ENCODE data around the gene CDH9.

Gene CDH9

DNA sequence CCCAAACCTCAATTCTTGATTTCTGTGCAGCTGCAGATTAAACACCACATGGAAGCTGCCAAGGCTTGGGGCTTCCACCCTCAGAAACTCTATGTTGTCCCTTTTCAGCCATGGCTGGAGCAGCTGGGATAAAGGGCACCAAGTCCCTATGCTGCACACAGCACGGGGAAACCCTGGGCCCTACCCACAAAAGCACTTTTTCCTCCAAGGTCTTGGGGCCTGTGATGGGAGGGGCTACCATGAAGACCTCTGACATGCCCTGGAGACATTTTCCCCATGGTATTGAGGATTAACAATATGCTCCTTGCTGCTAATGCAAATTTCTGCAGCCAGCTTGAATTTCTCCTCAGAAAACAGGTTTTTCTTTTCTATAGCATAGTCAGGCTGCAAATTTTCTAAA, 41.8 kb upstream of the CDH9 start:
- Histone ChIP-seq H3K79me2 (ENCODE audit: insufficient read depth, low read length) (no peaks in the 10 kb centered on the region), H3K9me2 (replicated peaks; ENCODE audit: insufficient read depth, low read length) (no peaks in the 10 kb centered on the region), H3F3A (ENCODE audit: insufficient read depth) (no peaks in the 10 kb centered on the region), H2AFZ (ENCODE audit: low read depth, low read length, severe bottlenecking) (no peak overlapping the region), H4K20me1 (ENCODE audit: low read depth, low read length) (no peaks in the 10 kb centered on the region), H3K4me3 (ENCODE audit: insufficient read depth, low read length, poor library complexity, severe bottlenecking) (no peak overlapping the region), H3K4me2 (ENCODE audit: low read depth, low read length, poor library complexity, severe bottlenecking) (no peak overlapping the region), H3K9me3 (ENCODE audit: insufficient read depth, low read length) (no peaks in the 10 kb centered on the region), H3K27ac (ENCODE audit: low read depth, low read length) (no peak overlapping the region), H3K36me3 (ENCODE audit: low read length) (no peaks in the 10 kb centered on the region), H3K9ac (ENCODE audit: low read length) (no peak overlapping the region), H3K27me3 (ENCODE audit: low read length) (no peaks in the 10 kb centered on the region)
- TF ChIP-seq EZH2phosphoT487 (conservative IDR thresholded peaks at IDR 0.05; ENCODE audit: low read length): no peak
- TF ChIP-seq, protein P1, sequence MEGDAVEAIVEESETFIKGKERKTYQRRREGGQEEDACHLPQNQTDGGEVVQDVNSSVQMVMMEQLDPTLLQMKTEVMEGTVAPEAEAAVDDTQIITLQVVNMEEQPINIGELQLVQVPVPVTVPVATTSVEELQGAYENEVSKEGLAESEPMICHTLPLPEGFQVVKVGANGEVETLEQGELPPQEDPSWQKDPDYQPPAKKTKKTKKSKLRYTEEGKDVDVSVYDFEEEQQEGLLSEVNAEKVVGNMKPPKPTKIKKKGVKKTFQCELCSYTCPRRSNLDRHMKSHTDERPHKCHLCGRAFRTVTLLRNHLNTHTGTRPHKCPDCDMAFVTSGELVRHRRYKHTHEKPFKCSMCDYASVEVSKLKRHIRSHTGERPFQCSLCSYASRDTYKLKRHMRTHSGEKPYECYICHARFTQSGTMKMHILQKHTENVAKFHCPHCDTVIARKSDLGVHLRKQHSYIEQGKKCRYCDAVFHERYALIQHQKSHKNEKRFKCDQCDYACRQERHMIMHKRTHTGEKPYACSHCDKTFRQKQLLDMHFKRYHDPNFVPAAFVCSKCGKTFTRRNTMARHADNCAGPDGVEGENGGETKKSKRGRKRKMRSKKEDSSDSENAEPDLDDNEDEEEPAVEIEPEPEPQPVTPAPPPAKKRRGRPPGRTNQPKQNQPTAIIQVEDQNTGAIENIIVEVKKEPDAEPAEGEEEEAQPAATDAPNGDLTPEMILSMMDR (IDR thresholded peaks at IDR 0.05; ENCODE audit: insufficient read depth, low read length, poor library complexity, severe bottlenecking): no peak

DNA sequence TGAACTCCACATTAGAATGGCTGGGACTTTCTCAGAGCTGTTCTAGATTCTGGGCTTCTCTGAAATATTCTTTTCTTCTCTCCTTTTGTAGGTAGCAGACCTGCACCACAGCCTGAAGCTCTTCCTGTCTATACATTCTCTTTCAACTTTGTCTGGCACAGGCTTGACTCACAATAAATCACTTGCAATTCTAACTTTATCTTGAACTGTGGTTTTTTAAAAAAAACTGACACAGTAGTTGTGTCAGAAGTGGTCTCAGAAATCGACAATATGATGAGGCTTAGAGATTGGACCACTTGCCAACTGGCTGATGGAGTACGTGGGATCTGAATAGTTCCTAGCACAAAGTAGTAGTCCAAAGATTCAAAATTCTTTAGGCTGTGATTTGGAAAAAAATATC, 24.1 kb upstream of the CDH9 start:
- no peak overlapping the region for H3K4me3 ChIP-seq (ENCODE audit: insufficient read depth, low read length, poor library complexity, severe bottlenecking)
- no peaks in the 10 kb centered on the region for H3F3A ChIP-seq (ENCODE audit: insufficient read depth)
- no peaks in the 10 kb centered on the region for H3K79me2 ChIP-seq (ENCODE audit: insufficient read depth, low read length)
- TF ChIP-seq EZH2phosphoT487 (conservative IDR thresholded peaks at IDR 0.05; ENCODE audit: low read length): no peak
- no peaks in the 10 kb centered on the region for H3K36me3 ChIP-seq (ENCODE audit: low read length)
- no peaks in the 10 kb centered on the region for H3K9me2 ChIP-seq (replicated peaks; ENCODE audit: insufficient read depth, low read length)
- H3K27me3 ChIP-seq (ENCODE audit: low read length): no peaks in the 10 kb centered on the region
- no peaks in the 10 kb centered on the region for H4K20me1 ChIP-seq (ENCODE audit: low read depth, low read length)
- H2AFZ ChIP-seq (ENCODE audit: low read depth, low read length, severe bottlenecking): no peak overlapping the region
- no peak overlapping the region for H3K9ac ChIP-seq (ENCODE audit: low read length)
- H3K27ac ChIP-seq (ENCODE audit: low read depth, low read length): no peak overlapping the region
- H3K4me2 ChIP-seq (ENCODE audit: low read depth, low read length, poor library complexity, severe bottlenecking): no peak overlapping the region
- peaks cover 5% of the 10 kb centered on the region; the same call in 1 of the 2 replicates for H3K9me3 ChIP-seq (ENCODE audit: insufficient read depth, low read length)

DNA sequence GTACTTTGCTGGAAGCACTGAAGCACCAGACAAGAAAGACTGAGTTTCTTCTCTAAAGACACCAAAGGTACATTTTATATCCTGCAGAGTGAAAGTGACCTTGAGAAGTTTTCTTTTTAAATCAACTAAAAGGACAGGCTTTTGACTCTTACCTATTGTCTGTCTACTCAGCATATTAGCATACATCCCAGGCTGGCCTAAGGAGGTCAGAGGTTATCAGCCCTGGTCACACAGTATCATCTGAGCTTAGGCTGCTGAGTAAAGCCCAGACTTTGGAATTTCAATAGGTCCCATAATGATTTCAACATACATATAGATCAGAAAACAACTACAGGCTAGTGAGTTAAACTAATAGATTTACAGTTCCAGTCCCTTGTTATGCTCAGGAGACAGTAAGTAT, 10.1 kb upstream of the CDH9 start:
- H3K9me2 ChIP-seq (replicated peaks; ENCODE audit: insufficient read depth, low read length): no peaks in the 10 kb centered on the region
- H3K4me3 ChIP-seq (ENCODE audit: insufficient read depth, low read length, poor library complexity, severe bottlenecking): no peak overlapping the region
- H3K9me3 ChIP-seq (ENCODE audit: insufficient read depth, low read length): no peaks in the 10 kb centered on the region
- peak overlapping the region; percentile 77 for H2AFZ ChIP-seq (ENCODE audit: low read depth, low read length, severe bottlenecking)
- H3K4me2 ChIP-seq (ENCODE audit: low read depth, low read length, poor library complexity, severe bottlenecking): no peak overlapping the region
- H3K79me2 ChIP-seq (ENCODE audit: insufficient read depth, low read length): no peaks in the 10 kb centered on the region
- no peaks in the 10 kb centered on the region for H3K27me3 ChIP-seq (ENCODE audit: low read length)
- H4K20me1 ChIP-seq (ENCODE audit: low read depth, low read length): no peaks in the 10 kb centered on the region
- H3K36me3 ChIP-seq (ENCODE audit: low read length): 0 out of 2 replicates have a peak, but pooled peaks cover 3% of the 10 kb centered on the region
- no peaks in the 10 kb centered on the region for H3F3A ChIP-seq (ENCODE audit: insufficient read depth)
- no peak for TF ChIP-seq EZH2phosphoT487 (conservative IDR thresholded peaks at IDR 0.05; ENCODE audit: low read length)
- TF ChIP-seq, protein P1 (IDR thresholded peaks at IDR 0.05; ENCODE audit: insufficient read depth, low read length, poor library complexity, severe bottlenecking): no peak
- H3K9ac ChIP-seq (ENCODE audit: low read length): no peak overlapping the region
- H3K27ac ChIP-seq (ENCODE audit: low read depth, low read length): no peak overlapping the region

DNA sequence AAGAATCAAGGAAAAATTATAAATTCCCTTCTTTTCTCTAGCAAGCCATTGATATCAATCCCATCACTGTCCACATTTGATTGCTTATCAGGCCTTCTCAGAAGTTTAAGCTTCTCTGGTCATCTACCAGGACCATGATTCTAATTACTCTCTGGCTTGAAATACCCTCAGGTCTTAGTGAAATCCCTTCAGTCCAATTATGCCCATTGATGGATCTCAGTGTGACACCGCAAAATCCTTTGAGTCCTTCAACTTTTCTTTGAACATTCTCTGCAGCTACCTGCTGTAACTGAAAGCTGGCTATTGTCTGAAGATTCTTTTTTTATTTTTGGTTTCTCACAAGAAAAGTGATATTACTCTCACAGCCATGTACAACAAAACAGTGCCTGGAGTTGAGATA, 3.0 kb upstream of the CDH9 start:
- no peak overlapping the region for H3K27ac ChIP-seq (ENCODE audit: low read depth, low read length)
- no peak for TF ChIP-seq EZH2phosphoT487 (conservative IDR thresholded peaks at IDR 0.05; ENCODE audit: low read length)
- TF ChIP-seq, protein P1 (IDR thresholded peaks at IDR 0.05; ENCODE audit: insufficient read depth, low read length, poor library complexity, severe bottlenecking): no peak
- H3K9me3 ChIP-seq (ENCODE audit: insufficient read depth, low read length): no peaks in the 10 kb centered on the region
- peak overlapping the region; percentile 7 for H2AFZ ChIP-seq (ENCODE audit: low read depth, low read length, severe bottlenecking)
- H3K36me3 ChIP-seq (ENCODE audit: low read length): no peaks in the 10 kb centered on the region
- H3K9me2 ChIP-seq (replicated peaks; ENCODE audit: insufficient read depth, low read length): no peaks in the 10 kb centered on the region
- H3K9ac ChIP-seq (ENCODE audit: low read length): no peak overlapping the region
- no peak overlapping the region for H3K4me3 ChIP-seq (ENCODE audit: insufficient read depth, low read length, poor library complexity, severe bottlenecking)
- no peak overlapping the region for H3K4me2 ChIP-seq (ENCODE audit: low read depth, low read length, poor library complexity, severe bottlenecking)
- H3K27me3 ChIP-seq (ENCODE audit: low read length): no peaks in the 10 kb centered on the region
- H3K79me2 ChIP-seq (ENCODE audit: insufficient read depth, low read length): no peaks in the 10 kb centered on the region
- no peaks in the 10 kb centered on the region for H4K20me1 ChIP-seq (ENCODE audit: low read depth, low read length)
- H3F3A ChIP-seq (ENCODE audit: insufficient read depth): no peaks in the 10 kb centered on the region

Data from SU-DHL-6 (cell line).